Fibroblast of the aortic adventitia (primary cell): ENCODE data around the gene TLE7. TPM values are rescaled to one million over a fixed set of nuclear protein-coding genes. Genes with fewer than 3 reads are reported as not detected.

Experiments used
- DNase-seq: peaks from one replicate; pipeline ENCODE4 v3.0.0-alpha.2; 2010; ENCODE audit warnings: low read depth
- H3K4me3 ChIP-seq: 2 replicates; pipeline ENCODE4 v1.5.1; 2011; ENCODE audit warnings: low read depth, mild to moderate bottlenecking, control low read depth, low read length, moderate library complexity
- total RNA-seq: library from RNA; depleted of rRNA; stranded (reverse); fragments of >200 nt; gene quantifications from 2 replicates; pipeline ENCODE4 v1.2.3, GENCODE V29; 2012; ENCODE audit warnings: low replicate concordance
- TF ChIP-seq, protein P1 (sequence below): IDR thresholded peaks from 2 replicates; pipeline ENCODE4 v1.5.1; 2011; ENCODE audit warnings: mild to moderate bottlenecking, low read length, control low read depth, inconsistent platforms; ENCODE audit not compliant: insufficient read depth

Gene TLE7
- total RNA-seq, result not detected in 2 replicates

DNA sequence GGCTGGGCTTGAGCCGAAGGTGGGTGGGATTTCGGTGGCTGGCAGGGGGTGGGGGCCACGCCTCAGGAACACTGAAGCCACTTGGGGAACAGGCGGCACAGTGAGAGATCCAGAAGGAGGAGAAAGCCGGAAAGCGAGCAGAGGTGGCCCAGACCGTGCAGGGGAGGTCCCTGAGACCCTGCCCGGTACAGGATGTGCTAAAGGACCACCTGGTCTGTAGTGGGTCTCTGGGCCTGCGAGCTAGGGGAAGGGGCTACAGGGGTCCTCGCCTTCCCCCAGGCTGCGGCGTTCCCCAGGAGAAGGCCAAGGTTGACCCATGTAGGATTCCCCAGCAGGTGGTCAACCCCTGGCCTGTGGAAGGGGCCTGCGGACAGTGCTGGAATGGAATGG is at the start of gene TLE7:
Gene TLE7, minus strand, starts transcription at position 4 of the 390 bp plus-strand sequence. CDS start 8,730 bp downstream, outside the sequence.
- TF ChIP-seq, protein P1, sequence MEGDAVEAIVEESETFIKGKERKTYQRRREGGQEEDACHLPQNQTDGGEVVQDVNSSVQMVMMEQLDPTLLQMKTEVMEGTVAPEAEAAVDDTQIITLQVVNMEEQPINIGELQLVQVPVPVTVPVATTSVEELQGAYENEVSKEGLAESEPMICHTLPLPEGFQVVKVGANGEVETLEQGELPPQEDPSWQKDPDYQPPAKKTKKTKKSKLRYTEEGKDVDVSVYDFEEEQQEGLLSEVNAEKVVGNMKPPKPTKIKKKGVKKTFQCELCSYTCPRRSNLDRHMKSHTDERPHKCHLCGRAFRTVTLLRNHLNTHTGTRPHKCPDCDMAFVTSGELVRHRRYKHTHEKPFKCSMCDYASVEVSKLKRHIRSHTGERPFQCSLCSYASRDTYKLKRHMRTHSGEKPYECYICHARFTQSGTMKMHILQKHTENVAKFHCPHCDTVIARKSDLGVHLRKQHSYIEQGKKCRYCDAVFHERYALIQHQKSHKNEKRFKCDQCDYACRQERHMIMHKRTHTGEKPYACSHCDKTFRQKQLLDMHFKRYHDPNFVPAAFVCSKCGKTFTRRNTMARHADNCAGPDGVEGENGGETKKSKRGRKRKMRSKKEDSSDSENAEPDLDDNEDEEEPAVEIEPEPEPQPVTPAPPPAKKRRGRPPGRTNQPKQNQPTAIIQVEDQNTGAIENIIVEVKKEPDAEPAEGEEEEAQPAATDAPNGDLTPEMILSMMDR, result no peak

DNA sequence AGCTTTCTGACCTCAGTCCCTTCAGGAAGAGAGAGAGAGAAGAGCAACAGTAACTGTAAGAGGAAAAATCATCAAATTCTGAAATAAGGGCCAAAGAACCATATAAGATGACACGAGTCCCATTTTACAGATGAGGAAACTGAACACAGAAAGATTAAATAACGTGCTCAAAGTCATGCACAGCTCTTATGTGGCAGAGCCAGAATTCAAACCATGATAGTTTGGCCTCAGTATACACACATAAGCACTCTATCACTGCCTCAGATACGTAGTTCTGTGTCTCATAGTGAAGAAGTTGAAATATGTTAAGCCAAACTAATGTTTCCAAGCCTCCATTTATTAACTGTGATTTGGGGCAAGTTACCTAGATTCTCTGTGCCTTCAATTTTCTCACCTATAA is 49.2 kb upstream of the TLE7 start:
- H3K4me3 ChIP-seq, result no peak overlapping the region
- DNase-seq, result no peak
- TF ChIP-seq, protein P1, result no peak

More for the DNA sequence above, at the start of gene TLE7:
- H3K4me3 ChIP-seq, result no peak within 1 kb of the TSS
- no peak for DNase-seq

DNA sequence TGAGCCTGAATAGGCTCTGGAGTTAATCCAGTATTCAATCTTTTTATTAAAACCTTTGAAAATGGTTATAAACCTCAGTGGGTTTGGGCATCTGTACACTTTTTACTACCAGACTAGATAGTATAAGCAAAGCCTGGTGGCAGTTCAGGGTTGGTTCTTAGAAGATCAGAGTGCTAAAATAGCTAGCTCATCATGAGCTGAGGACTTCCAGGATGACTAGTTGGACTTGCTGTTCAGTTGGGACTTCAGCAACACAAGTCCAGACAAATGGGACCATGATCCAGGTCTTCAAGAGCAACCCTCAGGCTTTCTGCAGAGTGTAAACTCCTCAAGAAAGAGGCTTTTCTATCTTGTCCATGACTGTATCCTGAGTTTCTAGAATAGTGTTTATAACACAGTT is 48.5 kb upstream of the TLE7 start:
- TF ChIP-seq, protein P1, result no peak
- DNase-seq, result no peak
- H3K4me3 ChIP-seq, result no peak overlapping the region

DNA sequence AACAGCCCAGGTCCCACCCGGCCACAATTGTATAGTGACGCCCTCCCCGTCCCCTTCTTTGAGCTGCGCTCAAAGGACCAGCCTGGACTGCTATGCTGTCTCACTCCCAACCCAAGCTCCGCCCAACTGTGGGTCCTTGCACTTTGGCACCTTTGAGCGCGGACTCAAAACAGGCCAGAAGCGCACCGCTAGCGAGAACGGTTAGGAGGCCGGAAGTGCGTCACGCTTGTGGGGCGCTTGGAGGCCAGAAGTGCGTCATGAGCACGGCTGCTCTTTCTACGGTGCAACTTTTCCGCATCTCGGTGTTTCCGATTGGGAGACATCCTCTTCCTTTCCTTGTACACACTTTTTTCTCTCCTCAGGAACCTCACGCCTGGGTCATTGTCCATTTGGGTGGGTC is 47.3 kb upstream of the TLE7 start, which contains the start of gene ZNF19:
Gene ZNF19, minus strand, starts transcription at position 203 of the 400 bp plus-strand sequence. CDS start 7,210 bp downstream, outside the sequence.
- no peak for DNase-seq
- H3K4me3 ChIP-seq, result no peak within 1 kb of the TSS
- TF ChIP-seq, protein P1, result no peak

DNA sequence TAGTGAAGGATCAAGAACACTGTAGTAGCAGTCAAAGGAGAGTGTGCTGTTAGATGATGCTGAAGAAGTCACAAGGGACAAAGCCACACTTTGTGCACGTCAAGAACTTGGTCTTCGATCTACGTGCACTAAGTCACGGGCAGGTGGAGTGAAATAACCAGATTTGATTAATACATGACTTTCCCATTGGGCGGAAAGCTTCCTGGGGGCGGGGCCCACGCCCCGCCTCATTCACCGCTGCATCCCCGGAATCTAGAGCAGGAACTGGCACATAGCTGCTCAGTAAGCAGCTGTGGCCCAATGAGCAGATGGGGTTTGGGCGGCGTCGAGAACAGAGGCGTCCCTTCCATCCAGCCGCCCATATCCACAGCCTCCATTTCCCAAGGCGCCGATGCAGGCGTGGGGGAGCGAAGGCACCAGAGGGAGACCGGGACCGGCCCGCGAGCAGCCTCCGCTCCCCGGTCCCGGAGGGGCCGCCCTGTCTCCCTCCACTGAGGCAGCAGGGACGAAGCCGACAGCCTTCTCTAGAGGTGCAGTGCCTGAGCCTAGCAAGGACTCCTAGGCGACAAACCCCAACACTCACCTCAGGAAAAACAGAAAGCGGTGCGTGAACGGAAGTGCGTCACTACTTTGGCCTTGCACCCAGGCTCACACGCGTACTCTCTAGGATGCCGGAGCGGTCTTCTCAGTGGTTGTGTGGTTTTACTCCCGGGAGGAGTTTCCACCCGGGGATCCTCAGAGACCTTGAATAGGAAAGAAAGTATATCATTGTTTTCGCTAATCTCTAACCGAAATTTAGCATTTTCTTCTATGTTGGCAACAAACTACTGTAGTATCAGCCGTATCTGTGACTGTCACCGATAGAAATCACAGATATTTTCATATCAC is 42.4 kb upstream of the TLE7 start:
- H3K4me3 ChIP-seq, result peak overlapping the region; percentile 88
- TF ChIP-seq, protein P1, result no peak
- peak; percentile 96 for DNase-seq

DNA sequence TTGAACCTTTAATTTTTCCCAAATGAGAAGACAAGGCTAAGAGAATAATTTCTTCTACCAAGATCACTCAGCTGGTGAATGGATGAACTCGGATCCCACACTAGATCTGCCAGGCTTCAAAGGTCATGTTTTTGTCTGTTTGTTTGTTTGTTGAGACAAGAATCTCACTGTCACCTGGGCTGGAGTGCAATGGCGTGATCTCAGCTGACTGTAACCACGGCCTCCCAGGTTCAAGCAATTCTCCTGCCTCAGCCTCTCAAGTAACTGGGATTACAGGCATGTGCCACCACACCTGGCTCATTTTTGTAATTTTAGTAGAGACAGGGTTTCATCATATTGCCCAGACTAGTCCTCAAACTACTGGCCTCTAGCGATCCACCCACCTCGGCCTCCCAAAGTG is 40.7 kb upstream of the TLE7 start:
- TF ChIP-seq, protein P1, result no peak
- no peak for DNase-seq
- H3K4me3 ChIP-seq, result no peak overlapping the region
